ENCODE data around the gene CFAP43.

DNA sequence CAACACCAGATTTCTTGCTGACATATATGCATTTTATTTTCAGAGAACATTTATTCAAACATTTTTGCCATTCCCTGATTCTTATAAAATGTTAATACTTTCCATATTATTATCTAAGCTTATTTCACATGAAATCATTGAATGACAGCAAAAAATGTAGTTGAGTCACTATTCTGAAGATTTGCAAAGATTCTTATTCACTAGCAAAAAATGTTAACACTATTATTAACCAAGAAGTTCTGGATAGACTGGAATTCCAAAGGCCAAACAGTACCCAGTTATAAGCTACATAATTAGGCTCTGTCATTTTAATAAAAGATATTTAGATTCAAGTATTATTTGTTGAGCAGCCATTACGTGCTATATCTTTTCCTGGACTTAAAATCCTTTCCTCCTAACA is 41.1 kb upstream of the CFAP43 start:
- no peak for TF ChIP-seq GATA2 (IDR thresholded peaks at IDR 0.05; ENCODE audit: low read depth, low read length)
- TF ChIP-seq GATA3 (IDR thresholded peaks at IDR 0.05; ENCODE audit: low read depth, low read length) = no peak
